HG02610 (cell line): ENCODE results near the gene ARID5A.
"Not testable (repeated sequence)": the region's sequence is repeated elsewhere in the genome, so short reads cannot be mapped to it uniquely, and the experiment has no call there.

Source experiments
- ATAC-seq: cut with Tn5 transposase; IDR thresholded peaks from one replicate; pipeline ENCODE4 v1.9.1; 2021; ENCODE audit warnings: mild to moderate bottlenecking, moderate library complexity; ENCODE audit not compliant: unreplicated experiment

Gene ARID5A

GRCh38 chr2:96554293-96555145 is 18.0 kb downstream of the ARID5A start:
- no peak for ATAC-seq

GRCh38 chr2:96555146-96555610 is 18.6 kb downstream of the ARID5A start:
- ATAC-seq, result no peak

DNA sequence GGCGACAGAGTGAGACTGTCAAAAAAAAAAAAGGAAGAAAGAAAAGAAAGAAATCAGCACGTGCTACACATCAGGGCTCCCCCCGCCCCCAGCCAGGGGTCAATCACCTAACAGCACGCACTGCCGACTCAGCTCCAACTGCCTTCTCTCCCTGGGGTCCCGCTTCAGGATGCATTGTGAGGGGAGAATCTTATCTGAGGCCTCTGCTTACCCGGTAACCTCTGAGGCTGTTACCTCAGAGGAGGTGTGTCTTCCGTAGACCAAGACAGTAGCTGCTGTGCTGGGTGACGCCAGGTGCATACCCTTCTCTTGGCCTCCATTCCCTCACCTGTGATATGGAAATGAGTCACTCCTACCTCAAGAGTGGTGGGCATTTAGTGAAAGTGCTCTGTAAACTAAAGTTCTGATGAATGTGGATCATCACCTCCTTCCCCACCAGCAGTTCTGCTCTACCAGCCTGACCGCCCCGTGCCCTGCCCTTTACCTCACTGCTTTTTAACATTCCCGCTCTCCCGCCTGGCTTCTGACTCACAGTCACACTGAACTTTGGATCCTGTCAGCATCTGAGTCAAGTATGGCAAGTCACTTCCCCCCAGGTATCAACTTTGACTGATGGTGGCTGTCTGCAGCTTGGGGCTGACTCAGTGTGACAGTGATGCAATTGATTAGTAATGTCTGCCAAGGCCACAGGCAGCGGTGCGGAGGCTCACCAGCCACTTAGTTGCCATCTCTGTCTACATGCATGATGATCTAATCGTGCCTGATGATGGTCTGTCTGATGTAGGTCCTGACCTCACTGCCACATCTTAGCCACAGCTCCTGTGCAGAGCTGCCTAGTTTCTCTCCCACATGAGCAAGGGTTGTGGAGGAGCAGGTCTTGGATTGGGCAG is 20.1 kb downstream of the ARID5A start:
- no peak for ATAC-seq

DNA sequence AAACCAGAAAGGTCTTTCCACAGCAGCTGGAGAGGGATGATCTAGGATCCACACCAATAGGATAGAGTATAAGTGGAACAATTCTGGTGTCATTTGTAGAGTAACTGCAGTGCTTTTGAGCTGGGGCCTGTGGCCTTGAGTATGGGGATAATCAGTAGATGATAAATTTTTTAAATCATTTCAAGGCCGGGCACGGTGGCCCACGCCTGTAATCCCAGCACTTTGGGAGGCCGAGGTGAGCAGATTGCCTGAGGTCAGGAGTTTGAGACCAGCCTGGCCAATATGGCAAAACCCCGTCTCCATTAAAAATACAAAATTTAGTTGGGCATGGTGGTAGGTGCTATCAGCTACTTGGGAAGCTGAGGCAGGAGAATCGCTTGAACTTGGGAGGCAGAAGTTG is 20.9 kb downstream of the ARID5A start:
- not testable (repeated sequence) for ATAC-seq

GRCh38 chr2:96558061-96558460 is 21.5 kb downstream of the ARID5A start:
- no peak for ATAC-seq

- no peak for ATAC-seq
Measured at GRCh38 chr2:96558485-96558884, 21.9 kb downstream of the ARID5A start.

DNA sequence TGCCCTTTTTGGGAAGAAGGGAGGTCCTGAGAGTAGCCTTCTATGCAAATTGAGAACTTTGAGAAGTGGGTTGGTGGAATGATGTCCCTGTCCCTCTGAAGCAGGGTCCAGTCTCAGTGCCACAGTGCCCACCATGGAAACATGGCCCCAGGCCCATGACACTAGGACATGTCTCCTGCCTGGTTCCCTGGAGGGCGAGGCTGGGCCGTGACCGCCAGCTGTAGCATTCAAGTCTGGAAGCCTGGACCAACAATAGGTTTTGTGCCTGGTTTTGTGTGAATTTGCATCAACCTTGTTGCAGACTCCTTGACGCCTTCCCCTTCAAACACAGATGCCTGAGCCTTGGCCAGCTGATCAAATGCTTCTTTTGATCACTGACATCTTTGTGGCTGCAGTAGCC is 27.5 kb downstream of the ARID5A start:
- no peak for ATAC-seq

GRCh38 chr2:96564563-96564962 is 28.0 kb downstream of the ARID5A start:
- no peak for ATAC-seq

- no peak for ATAC-seq
Measured at GRCh38 chr2:96565111-96565510, 28.6 kb downstream of the ARID5A start.

- ATAC-seq, result no peak
Measured at GRCh38 chr2:96568094-96568493, 31.5 kb downstream of the ARID5A start.

- no peak for ATAC-seq
Measured at GRCh38 chr2:96574364-96574763, 37.8 kb downstream of the ARID5A start.

- ATAC-seq, result no peak
Measured at GRCh38 chr2:96575785-96576456, 39.4 kb downstream of the ARID5A start.

GRCh38 chr2:96577501-96577900 is 40.9 kb downstream of the ARID5A start:
- ATAC-seq, result no peak

DNA sequence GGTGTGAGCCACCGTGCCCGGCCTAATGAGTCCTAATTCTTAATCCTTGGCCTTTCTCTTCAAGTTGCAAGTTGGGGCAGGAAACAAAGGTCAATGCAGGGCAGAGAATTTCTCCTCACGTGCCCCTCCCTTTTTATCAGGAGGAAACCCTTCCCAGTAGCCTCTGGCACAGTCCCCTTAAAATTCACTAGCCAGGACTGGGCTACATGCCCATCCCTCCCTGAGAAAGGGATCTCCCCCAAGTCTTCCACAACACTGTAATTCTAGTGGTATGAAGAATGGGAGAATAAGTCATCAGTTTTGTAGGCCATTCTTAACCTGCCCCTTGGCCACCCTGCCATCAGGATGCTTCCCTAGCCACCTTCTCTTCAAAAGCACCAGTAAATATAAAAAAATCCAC is 42.2 kb downstream of the ARID5A start:
- no peak for ATAC-seq

DNA sequence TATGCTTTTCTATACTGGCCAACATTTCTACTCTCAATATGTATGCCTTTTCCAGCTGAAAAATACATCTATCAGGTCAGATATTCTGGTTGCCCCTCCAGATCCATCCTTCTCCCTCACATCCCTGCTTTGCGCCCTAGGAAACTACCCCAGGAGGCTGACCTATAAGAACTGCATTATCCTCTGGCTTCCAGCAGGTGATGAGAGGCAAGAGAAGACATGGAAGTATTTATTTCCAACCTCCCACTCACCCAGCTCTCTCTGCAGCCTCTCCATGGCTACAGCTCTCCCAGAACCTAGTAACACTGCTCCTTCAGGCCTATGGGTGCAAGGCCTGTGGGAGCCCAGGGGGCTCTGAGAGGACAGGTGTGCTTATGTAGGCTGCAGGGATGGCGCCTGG is 42.9 kb downstream of the ARID5A start:
- ATAC-seq, result no peak

DNA sequence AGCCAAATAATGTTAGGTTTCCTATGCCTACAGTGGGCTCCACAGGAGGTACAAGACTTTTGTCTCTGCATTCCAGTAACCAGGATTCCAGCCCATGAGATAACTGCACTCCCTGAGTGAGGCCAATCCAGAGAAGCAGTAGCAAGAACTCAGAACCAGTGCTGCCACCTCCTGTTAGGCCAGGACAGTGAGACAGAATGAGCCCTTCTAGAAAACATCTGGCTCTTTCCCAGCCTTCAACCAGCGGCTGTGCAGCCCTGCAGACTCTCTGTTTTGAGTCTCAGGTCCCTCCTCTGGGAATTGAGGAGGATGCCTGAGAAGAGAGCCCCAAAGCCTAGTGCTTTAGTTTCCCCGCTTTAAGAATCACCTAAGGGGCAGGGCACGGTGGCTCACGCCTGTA is 44.2 kb downstream of the ARID5A start:
- no peak for ATAC-seq

DNA sequence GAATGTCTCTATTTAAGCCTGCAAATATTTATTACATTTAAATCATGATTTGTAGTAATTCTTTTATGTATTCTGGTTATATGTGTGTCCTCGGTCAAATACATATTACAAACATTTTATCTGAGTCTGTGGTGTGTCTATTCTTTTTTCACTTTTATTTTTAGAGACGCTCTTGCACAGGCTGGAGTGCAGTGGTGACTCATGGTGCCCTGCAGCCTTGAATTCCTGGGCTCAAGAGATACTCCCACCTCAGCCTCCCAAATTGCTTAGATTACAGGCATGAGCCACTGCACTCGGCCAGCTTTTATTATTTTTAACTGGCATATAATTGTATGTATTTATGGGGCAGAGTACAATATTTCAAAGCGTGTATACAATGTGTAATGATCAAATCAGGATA is 47.5 kb downstream of the ARID5A start:
- no peak for ATAC-seq

- no peak for ATAC-seq
Measured at GRCh38 chr2:96587843-96588242, 51.3 kb downstream of the ARID5A start.

DNA sequence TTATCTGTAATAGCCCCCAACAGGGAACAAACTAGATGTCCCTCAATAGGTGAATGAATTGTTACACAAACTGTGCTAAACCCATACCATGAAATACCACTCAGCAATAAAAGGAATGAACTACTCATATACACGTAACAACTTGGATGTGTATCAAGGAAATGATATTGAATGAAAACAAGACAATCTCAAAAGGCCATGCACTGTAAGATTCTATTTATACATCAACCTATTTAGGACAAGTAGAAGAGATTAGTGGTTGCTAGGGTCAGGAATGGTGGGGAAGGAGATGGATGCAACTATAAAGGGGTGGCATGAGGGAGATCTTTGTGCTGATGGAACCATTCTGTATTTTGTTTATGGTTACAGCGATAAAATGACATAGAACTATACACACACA is 54.5 kb downstream of the ARID5A start:
- ATAC-seq, result no peak

DNA sequence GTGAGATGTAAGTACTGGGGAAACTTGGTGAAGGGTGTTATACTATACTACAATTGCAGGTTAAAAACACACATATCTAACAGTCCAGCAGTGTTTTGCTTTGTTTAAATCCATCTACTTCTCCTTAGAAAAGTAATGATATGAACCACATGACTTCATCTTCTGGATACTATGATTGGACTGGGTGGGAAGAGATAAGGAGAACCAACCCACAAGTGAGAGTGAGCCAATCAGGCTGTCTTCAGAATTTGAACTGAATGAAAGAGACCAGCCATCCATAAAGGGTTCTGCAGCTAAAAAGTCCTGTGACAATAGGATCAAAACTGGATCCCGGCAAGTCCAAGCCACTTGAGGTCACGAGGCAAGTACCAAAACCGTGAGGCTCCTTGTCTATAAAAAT is 54.9 kb downstream of the ARID5A start:
- no peak for ATAC-seq

GRCh38 chr2:96594282-96594681 is 57.7 kb downstream of the ARID5A start:
- ATAC-seq, result no peak
